Pancreas (tissue), 10 donors: Measurements from ENCODE around the gene CHD2. TPM values are rescaled to one million over a fixed set of nuclear protein-coding genes. Genes with fewer than 3 reads are reported as not detected.

Source experiments
- ATAC-seq, 4 donors: fragments of 200-7000 bp; cut with Tn5 transposase; one replicate each; pipeline versions ENCODE4 v1.8.0 to v1.9.1; 2020; ENCODE audit warnings: mild to moderate bottlenecking in 4 of 4, moderate library complexity in 4 of 4
- DNase-seq, 6 donors: peaks; one replicate each; pipeline ENCODE4 v3.0.0-alpha.2; 2020
- FAIRE-seq: peaks from 2 replicates; lab custom pipeline; 2012; peaks lifted over from hg19 to GRCh38; lab: Jason Lieb, UNC
- H3K27ac ChIP-seq, 4 donors: fragments of 200-600 bp; sonication (generic); 1 replicate in 3 of 4; 2 replicates in 1 of 4; pipeline versions ENCODE4 v1.5.0 to v1.8.0; 2020
- H3K27me3 ChIP-seq, 4 donors: fragments of 200-600 bp; one replicate each; pipeline ENCODE4 v1.8.0; 2021
- H3K36me3 ChIP-seq, 3 donors: fragments of 200-600 bp; sonication (generic) in 1 of 3; one replicate each; pipeline versions ENCODE4 v1.5.0 to v1.8.0; 2020 to 2021
- H3K4me1 ChIP-seq, 3 donors: fragments of 200-600 bp; one replicate each; pipeline ENCODE4 v1.8.0; 2021
- H3K4me3 ChIP-seq, 4 donors: fragments of 200-600 bp; sonication (generic) in 2 of 4; one replicate each; pipeline versions ENCODE4 v1.5.0 to v1.8.0; 2020 to 2021
- H3K9me3 ChIP-seq, 4 donors: fragments of 200-600 bp; one replicate each; pipeline ENCODE4 v1.8.0; 2021
- WGBS, 2 donors: extraction: QIAGEN DNeasy Blood & Tissue Kit; methylation state at CpG; one replicate each; pipeline ENCODE4 v1.1.7; 2013; 5-methylcytosine and 5-hydroxymethylcytosine counted together
- intact Hi-C, 3 donors: fragments of 100-400 bp; cut with DNase I; formaldehyde crosslinking; loops; one replicate each; pipeline versions ENCODE4 v1.11.1 to v1.14.2; 2022
- polyA plus RNA-seq, 2 donors: library from polyadenylated mRNA; stranded (reverse); fragments of 200-250 nt; gene quantifications; one replicate each; pipeline ENCODE4 v1.2.3, GENCODE V29; 2013
- total RNA-seq, 6 donors: library from RNA; stranded (reverse); fragmentation: NEBNext Ultra II Directional in 4 of 6; extraction: Animal tissue kit (Norgen Biotek cat#: 25700) in 4 of 6; gene quantifications; one replicate each; pipeline versions ENCODE4 v1.2.1 to v1.2.4, GENCODE V29; 2021 to 2023
- TF ChIP-seq, protein P1 (sequence below), 4 donors: fragments of 200-600 bp; sonication (generic) in 3 of 4; IDR thresholded peaks; one replicate each; pipeline versions ENCODE4 v1.5.0 to v1.8.0; 2021; ENCODE audit warnings: antibody characterized with exemption in 4 of 4
- donor health status: healthy with polysubstance abuse.
- donor health status: DM: no; HTN: no; CAD: no; lungs with moderate emphysema.
- donor health status: DM: no; HTN: no; CAD: no.
- donor health status: control.
- donor health status: control.
- donor health status: Bipolar disorder and iron deficiency.
- donor health status: DM: yes; HTN: yes; CAD: no.
- donor health status: DM: no; HTN: no; CAD: no.
- donor health status: DM: no; HTN: no; CAD: no.
- donor health status: DM: yes; HTN: yes; CAD: no.

CHD2 gene
- total and polyA plus RNA-seq, 8 donors, result 27.7 to 86.3 (median 44.0) TPM

DNA sequence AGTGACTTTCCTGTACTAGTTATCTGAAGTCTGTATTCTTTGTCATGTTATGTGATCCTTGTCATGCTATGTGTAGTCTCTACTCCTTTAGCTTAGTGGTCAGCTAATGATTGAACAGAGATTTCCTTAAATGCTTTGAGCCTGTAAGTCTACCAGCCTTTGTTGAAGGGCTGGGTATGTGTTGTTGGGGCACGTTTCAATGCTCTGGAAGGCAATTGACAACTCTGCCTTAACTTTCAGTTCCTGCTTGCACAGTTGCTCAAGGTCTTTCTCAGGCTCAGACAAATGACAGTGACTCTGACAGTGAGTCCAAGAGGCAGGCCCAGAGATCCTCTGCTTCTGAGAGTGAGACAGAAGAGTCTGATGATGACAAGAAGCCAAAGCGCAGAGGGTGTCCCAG, 89.3 kb downstream of the CHD2 start:
- peak in 1 of 4 donors; percentile 20 for ATAC-seq
- H3K27ac ChIP-seq, result no peak overlapping the region
- DNase-seq, result no peak
- H3K4me3 ChIP-seq, result no peak overlapping the region
- peaks cover 0 to 3% (median 0%) of the 10 kb centered on the region in 3 donors for H3K4me1 ChIP-seq
- no peaks in the 10 kb centered on the region for H3K27me3 ChIP-seq
- WGBS, 2 donors, result 73 to 81% methylated on average over 2 of the region's 2 CpGs
- no peaks in the 10 kb centered on the region for H3K9me3 ChIP-seq
- H3K36me3 ChIP-seq, result peaks cover 2 to 68% (median 50%) of the 10 kb centered on the region in 3 donors
- TF ChIP-seq, protein P1, sequence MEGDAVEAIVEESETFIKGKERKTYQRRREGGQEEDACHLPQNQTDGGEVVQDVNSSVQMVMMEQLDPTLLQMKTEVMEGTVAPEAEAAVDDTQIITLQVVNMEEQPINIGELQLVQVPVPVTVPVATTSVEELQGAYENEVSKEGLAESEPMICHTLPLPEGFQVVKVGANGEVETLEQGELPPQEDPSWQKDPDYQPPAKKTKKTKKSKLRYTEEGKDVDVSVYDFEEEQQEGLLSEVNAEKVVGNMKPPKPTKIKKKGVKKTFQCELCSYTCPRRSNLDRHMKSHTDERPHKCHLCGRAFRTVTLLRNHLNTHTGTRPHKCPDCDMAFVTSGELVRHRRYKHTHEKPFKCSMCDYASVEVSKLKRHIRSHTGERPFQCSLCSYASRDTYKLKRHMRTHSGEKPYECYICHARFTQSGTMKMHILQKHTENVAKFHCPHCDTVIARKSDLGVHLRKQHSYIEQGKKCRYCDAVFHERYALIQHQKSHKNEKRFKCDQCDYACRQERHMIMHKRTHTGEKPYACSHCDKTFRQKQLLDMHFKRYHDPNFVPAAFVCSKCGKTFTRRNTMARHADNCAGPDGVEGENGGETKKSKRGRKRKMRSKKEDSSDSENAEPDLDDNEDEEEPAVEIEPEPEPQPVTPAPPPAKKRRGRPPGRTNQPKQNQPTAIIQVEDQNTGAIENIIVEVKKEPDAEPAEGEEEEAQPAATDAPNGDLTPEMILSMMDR (IDR thresholded peaks at IDR 0.05), result no peak
- no peak for FAIRE-seq
- intact Hi-C loops, result no loop called here

DNA sequence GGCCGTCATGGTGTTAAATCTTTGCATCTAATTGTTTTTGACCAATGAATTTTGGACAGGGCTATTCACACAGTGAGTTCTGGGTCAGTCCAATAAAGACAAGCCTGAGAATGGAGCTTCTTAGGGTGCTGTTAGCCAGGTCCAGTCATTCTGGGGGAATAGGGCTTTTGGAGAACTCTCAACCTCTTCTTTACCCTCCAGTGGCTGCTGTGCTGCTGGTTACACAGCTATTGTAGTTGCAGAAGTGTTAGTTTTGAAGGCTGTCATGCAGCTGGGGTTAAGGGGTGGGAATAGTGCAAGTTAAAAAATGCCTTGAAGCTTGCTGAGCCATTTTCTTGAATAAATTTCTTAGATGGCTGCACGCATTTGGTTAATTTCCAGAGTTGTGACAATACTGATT, 89.9 kb downstream of the CHD2 start:
- no peak for DNase-seq
- WGBS, 2 donors, result 92 to 100% methylated on average over 2 of the region's 2 CpGs
- Histone ChIP-seq H3K27ac (no peak overlapping the region), H3K36me3 (peaks cover 2 to 66% (median 45%) of the 10 kb centered on the region in 3 donors), H3K4me3 (no peak overlapping the region), H3K9me3 (no peaks in the 10 kb centered on the region), H3K27me3 (no peaks in the 10 kb centered on the region), H3K4me1 (peaks cover 0 to 3% (median 0%) of the 10 kb centered on the region in 3 donors)
- FAIRE-seq, result no peak
- TF ChIP-seq, protein P1 (IDR thresholded peaks at IDR 0.05), result no peak
- intact Hi-C loops, result no loop called here
- ATAC-seq, result no peak

DNA sequence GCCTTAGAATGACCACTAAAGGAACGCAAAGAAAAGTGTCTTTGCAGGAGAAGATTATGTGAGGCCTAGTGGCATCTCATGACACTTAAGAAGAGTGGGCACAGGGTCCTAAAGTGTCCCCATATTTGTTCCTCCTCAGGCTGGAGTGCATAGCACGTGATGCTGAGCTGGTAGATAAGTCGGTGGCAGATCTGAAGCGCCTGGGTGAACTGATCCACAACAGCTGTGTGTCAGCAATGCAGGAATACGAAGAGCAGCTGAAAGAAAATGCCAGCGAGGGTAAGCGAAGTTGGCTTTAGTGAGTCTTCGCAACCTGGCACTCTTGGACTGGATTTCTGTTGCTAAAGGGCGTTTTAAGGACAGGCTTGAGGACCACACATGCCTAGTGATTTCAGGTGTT, 92.6 kb downstream of the CHD2 start:
- Histone ChIP-seq H3K9me3 (no peaks in the 10 kb centered on the region), H3K27ac (no peak overlapping the region), H3K4me3 (no peak overlapping the region), H3K4me1 (peaks cover 0 to 3% (median 0%) of the 10 kb centered on the region in 3 donors), H3K27me3 (no peaks in the 10 kb centered on the region), H3K36me3 (peaks cover 11 to 63% (median 31%) of the 10 kb centered on the region in 3 donors)
- peak in 1 of 4 donors; percentile 38 for ATAC-seq
- no peak for DNase-seq
- WGBS, 2 donors, result 83 to 95% methylated on average over 9 of the region's 9 CpGs
- intact Hi-C loops, result no loop called here
- no peak for FAIRE-seq
- TF ChIP-seq, protein P1 (IDR thresholded peaks at IDR 0.05), result no peak

GRCh38 chr15:92997821-92998220, 97.7 kb downstream of the CHD2 start:
- Histone ChIP-seq H3K36me3 (peaks cover 20 to 90% (median 52%) of the 10 kb centered on the region in 3 donors), H3K27me3 (no peaks in the 10 kb centered on the region), H3K4me3 (no peak overlapping the region), H3K4me1 (peaks cover 0 to 3% (median 0%) of the 10 kb centered on the region in 3 donors), H3K9me3 (no peaks in the 10 kb centered on the region), H3K27ac (no peak overlapping the region)
- WGBS, 2 donors, result 91% methylated on average over 6 of the region's 6 CpGs
- intact Hi-C loops, result no loop called here
- no peak for DNase-seq
- no peak for ATAC-seq
- TF ChIP-seq, protein P1 (IDR thresholded peaks at IDR 0.05), result no peak
- no peak for FAIRE-seq

DNA sequence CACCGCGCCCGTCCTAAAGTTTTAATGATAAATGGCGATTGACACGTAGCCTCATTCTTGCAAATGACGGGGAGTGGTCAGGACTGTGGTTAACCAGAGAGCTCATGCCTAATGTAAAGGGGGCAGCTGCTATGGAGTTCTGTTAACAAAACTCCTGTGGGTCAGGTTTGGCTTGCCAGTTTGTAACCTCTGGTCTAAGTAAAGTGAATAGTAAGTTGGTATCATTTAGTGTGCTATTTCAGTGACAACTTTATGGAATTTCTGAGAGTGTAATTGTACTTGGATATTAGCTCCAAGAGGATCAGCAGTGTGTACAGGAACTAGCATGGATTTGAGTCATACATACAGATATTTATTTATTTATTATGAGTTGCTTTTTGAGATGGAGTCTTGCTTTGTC, 101.0 kb downstream of the CHD2 start:
- H3K36me3 ChIP-seq, result peaks cover 20 to 92% (median 55%) of the 10 kb centered on the region in 3 donors
- H3K9me3 ChIP-seq, result no peaks in the 10 kb centered on the region
- 85 to 96% methylated on average over 6 of the region's 6 CpGs for WGBS, 2 donors
- intact Hi-C loops, result loop anchor here in 2 of 3 donors (10.0 kb wide), 1 partner anchor 46 kb away; no protein-coding TSS in a partner anchor
- no peak for DNase-seq
- no peak overlapping the region for H3K27ac ChIP-seq
- no peak for ATAC-seq
- TF ChIP-seq, protein P1 (IDR thresholded peaks at IDR 0.05), result no peak
- no peaks in the 10 kb centered on the region for H3K4me1 ChIP-seq
- H3K4me3 ChIP-seq, result no peak overlapping the region
- no peak for FAIRE-seq
- no peaks in the 10 kb centered on the region for H3K27me3 ChIP-seq
